Loucy (cell line): ENCODE data around the gene ARPIN.

Source experiments
- EZH2phosphoT487 ChIP-seq: fragments of 200-600 bp; IDR thresholded peaks from 2 replicates; pipeline ENCODE4 v1.6.1; 2018; ENCODE audit warnings: antibody characterized with exemption, mild to moderate bottlenecking, moderate library complexity, borderline replicate concordance
- TF ChIP-seq, protein P1 (sequence below): fragments of 200-600 bp; sonication (generic); conservative IDR thresholded peaks from 2 replicates; pipeline ENCODE4 v1.5.1; 2014; ENCODE audit warnings: mild to moderate bottlenecking, antibody characterized with exemption, low read length

GRCh38 chr15:89904519-89904918 lies 8.2 kb downstream of the ARPIN start:
- TF ChIP-seq, protein P1, sequence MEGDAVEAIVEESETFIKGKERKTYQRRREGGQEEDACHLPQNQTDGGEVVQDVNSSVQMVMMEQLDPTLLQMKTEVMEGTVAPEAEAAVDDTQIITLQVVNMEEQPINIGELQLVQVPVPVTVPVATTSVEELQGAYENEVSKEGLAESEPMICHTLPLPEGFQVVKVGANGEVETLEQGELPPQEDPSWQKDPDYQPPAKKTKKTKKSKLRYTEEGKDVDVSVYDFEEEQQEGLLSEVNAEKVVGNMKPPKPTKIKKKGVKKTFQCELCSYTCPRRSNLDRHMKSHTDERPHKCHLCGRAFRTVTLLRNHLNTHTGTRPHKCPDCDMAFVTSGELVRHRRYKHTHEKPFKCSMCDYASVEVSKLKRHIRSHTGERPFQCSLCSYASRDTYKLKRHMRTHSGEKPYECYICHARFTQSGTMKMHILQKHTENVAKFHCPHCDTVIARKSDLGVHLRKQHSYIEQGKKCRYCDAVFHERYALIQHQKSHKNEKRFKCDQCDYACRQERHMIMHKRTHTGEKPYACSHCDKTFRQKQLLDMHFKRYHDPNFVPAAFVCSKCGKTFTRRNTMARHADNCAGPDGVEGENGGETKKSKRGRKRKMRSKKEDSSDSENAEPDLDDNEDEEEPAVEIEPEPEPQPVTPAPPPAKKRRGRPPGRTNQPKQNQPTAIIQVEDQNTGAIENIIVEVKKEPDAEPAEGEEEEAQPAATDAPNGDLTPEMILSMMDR = no peak
- no peak for TF ChIP-seq EZH2phosphoT487
